Measurements from ENCODE around the gene JAG2.

The JAG2 gene

DNA sequence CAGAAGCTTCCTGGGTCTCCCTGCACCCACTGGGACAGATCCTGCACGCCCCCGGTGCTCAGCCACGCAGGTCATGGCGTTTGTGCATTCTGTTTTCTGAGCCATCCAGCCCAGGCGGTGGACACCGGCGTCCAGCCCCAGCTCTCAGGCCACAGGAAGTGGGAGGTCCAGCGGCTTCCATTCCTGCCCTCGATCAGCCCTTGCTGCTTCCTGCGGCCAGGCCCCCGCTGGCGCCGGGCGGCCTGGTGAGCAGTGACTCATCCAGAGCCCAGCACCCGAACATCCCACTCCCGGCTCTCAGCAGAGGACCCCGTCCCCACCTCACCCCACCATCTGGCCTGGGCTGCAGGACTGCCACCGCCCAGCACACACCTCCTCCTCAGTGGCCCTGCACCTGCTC is 30.5 kb upstream of the JAG2 start:
- Histone ChIP-seq H3K27me3 (ENCODE audit: insufficient read depth, poor library complexity, severe bottlenecking) (peaks cover 46% of the 10 kb centered on the region), H3K4me3 (replicated peaks; ENCODE audit: insufficient read depth, low read length) (no peak overlapping the region), H3K27ac (replicated peaks) (no peak overlapping the region)
- DNase-seq (ENCODE audit: low read depth in 1 of 2, low spot score in 1 of 2): no peak
- TF ChIP-seq, protein P1, sequence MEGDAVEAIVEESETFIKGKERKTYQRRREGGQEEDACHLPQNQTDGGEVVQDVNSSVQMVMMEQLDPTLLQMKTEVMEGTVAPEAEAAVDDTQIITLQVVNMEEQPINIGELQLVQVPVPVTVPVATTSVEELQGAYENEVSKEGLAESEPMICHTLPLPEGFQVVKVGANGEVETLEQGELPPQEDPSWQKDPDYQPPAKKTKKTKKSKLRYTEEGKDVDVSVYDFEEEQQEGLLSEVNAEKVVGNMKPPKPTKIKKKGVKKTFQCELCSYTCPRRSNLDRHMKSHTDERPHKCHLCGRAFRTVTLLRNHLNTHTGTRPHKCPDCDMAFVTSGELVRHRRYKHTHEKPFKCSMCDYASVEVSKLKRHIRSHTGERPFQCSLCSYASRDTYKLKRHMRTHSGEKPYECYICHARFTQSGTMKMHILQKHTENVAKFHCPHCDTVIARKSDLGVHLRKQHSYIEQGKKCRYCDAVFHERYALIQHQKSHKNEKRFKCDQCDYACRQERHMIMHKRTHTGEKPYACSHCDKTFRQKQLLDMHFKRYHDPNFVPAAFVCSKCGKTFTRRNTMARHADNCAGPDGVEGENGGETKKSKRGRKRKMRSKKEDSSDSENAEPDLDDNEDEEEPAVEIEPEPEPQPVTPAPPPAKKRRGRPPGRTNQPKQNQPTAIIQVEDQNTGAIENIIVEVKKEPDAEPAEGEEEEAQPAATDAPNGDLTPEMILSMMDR (IDR thresholded peaks at IDR 0.05; ENCODE audit: insufficient read depth, low read length): no peak

DNA sequence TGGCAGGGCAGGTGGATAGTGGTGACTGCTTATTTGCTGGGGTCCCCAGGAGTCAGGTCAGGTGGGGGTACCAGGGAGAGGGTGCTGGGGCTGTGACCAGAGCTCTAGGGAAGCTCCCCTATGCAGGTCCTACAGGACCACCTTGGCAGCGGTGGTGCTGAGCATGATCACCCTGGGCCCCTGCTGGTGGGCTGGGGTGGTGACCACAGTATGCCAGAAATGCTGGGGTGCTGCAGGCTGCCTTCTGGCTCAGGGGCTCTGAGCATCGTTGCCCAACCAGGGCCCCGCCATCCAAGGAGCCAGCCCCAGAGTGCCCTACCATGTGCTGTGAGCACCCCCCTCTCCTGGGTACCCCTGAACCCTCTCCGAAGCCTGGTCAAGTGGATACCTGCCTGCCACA is 30.0 kb upstream of the JAG2 start:
- no peak overlapping the region for H3K27ac ChIP-seq (replicated peaks)
- DNase-seq (ENCODE audit: low read depth in 1 of 2, low spot score in 1 of 2): no peak
- no peak overlapping the region for H3K4me3 ChIP-seq (replicated peaks; ENCODE audit: insufficient read depth, low read length)
- TF ChIP-seq GABPA (IDR thresholded peaks at IDR 0.05; ENCODE audit: low read depth) (no peak), SPI1 (IDR thresholded peaks at IDR 0.05; ENCODE audit: borderline replicate concordance, low read depth) (no peak)
- TF ChIP-seq, protein P2, sequence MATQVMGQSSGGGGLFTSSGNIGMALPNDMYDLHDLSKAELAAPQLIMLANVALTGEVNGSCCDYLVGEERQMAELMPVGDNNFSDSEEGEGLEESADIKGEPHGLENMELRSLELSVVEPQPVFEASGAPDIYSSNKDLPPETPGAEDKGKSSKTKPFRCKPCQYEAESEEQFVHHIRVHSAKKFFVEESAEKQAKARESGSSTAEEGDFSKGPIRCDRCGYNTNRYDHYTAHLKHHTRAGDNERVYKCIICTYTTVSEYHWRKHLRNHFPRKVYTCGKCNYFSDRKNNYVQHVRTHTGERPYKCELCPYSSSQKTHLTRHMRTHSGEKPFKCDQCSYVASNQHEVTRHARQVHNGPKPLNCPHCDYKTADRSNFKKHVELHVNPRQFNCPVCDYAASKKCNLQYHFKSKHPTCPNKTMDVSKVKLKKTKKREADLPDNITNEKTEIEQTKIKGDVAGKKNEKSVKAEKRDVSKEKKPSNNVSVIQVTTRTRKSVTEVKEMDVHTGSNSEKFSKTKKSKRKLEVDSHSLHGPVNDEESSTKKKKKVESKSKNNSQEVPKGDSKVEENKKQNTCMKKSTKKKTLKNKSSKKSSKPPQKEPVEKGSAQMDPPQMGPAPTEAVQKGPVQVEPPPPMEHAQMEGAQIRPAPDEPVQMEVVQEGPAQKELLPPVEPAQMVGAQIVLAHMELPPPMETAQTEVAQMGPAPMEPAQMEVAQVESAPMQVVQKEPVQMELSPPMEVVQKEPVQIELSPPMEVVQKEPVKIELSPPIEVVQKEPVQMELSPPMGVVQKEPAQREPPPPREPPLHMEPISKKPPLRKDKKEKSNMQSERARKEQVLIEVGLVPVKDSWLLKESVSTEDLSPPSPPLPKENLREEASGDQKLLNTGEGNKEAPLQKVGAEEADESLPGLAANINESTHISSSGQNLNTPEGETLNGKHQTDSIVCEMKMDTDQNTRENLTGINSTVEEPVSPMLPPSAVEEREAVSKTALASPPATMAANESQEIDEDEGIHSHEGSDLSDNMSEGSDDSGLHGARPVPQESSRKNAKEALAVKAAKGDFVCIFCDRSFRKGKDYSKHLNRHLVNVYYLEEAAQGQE (IDR thresholded peaks at IDR 0.05; ENCODE audit: insufficient replicate concordance, low read depth): no peak
- H3K27me3 ChIP-seq (ENCODE audit: insufficient read depth, poor library complexity, severe bottlenecking): peaks cover 50% of the 10 kb centered on the region

- Histone ChIP-seq H3K27me3 (ENCODE audit: insufficient read depth, poor library complexity, severe bottlenecking) (peaks cover 51% of the 10 kb centered on the region), H3K27ac (replicated peaks) (no peak overlapping the region), H3K4me3 (replicated peaks; ENCODE audit: insufficient read depth, low read length) (no peak overlapping the region)
- peak in 1 of 2 experiments; percentile 50 for DNase-seq (ENCODE audit: low read depth in 1 of 2, low spot score in 1 of 2)
- TF ChIP-seq, protein P1 (IDR thresholded peaks at IDR 0.05; ENCODE audit: insufficient read depth, low read length): no peak
- TF ChIP-seq GABPA (IDR thresholded peaks at IDR 0.05; ENCODE audit: low read depth) (no peak), SPI1 (IDR thresholded peaks at IDR 0.05; ENCODE audit: borderline replicate concordance, low read depth) (no peak), POLR2AphosphoS5 (IDR thresholded peaks at IDR 0.05; ENCODE audit: low read depth) (no peak)
- TF ChIP-seq, protein P2 (IDR thresholded peaks at IDR 0.05; ENCODE audit: insufficient replicate concordance, low read depth): no peak
Measured at GRCh38 chr14:105197211-105197641, 28.6 kb upstream of the JAG2 start.

DNA sequence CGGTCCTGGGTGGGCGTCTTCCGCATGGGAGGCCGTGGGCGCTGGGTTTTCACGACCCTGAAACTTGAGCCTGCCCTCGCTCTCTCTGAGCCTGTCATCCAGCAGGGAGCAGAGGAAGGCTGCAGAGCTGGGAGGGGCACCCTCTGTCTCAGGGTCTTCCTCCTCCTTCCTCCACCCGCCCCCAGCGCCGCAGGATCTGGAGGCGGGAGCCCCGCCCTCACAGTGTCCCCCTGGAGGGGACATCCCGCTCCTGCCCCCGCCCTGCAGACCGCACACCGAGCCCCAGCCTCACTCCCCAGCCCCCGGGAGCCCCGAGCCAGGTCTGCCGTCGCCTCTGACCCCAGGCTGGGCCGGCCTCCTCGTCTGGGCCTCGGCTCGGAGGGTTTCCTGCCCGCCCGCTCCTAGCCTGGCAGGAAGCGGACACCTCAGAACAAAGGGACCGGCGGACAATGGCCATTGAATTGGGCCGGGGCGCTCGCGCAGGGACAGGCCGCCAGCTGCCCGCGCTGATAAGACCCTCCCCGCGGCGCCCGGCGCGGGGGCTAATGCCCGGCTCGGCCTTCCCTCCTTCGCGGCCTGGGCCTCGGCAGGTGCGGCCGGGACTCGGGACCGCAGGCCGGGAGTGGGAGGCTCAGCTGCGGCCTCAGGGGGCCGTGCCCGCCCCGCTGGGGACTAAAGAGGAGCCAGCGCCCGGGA is 27.8 kb upstream of the JAG2 start:
- Histone ChIP-seq H3K27me3 (ENCODE audit: insufficient read depth, poor library complexity, severe bottlenecking) (peaks cover 51% of the 10 kb centered on the region), H3K4me3 (replicated peaks; ENCODE audit: insufficient read depth, low read length) (no peak overlapping the region), H3K27ac (replicated peaks) (no peak overlapping the region)
- no peak for DNase-seq (ENCODE audit: low read depth in 1 of 2, low spot score in 1 of 2)
- TF ChIP-seq POLR2AphosphoS5 (IDR thresholded peaks at IDR 0.05; ENCODE audit: low read depth): no peak
- TF ChIP-seq GABPA (IDR thresholded peaks at IDR 0.05; ENCODE audit: low read depth): no peak
- TF ChIP-seq, protein P1 (IDR thresholded peaks at IDR 0.05; ENCODE audit: insufficient read depth, low read length): no peak
- TF ChIP-seq SPI1 (IDR thresholded peaks at IDR 0.05; ENCODE audit: borderline replicate concordance, low read depth): no peak
- TF ChIP-seq, protein P2 (IDR thresholded peaks at IDR 0.05; ENCODE audit: insufficient replicate concordance, low read depth): no peak

All from HL-60 (cell line).